Epithelial cell of proximal tubule (primary cell): ENCODE measurements around the gene PXDN. TPM values are rescaled to one million over a fixed set of nuclear protein-coding genes. Genes with fewer than 3 reads are reported as not detected.

Source experiments
- DNase-seq: peaks from one replicate; pipeline ENCODE4 v3.0.0-alpha.2; 2011; ENCODE audit warnings: low read depth
- H3K4me3 ChIP-seq: 2 replicates; pipeline ENCODE4 v1.5.1; 2011; ENCODE audit warnings: low read depth, mild to moderate bottlenecking, low read length
- CTCF ChIP-seq: conservative IDR thresholded peaks from 2 replicates; pipeline ENCODE4 v1.5.1; 2012; ENCODE audit warnings: low read depth, mild to moderate bottlenecking, low read length
- total RNA-seq: library from RNA; depleted of rRNA; stranded (reverse); fragments of >200 nt; gene quantifications from 2 replicates; pipeline ENCODE4 v1.2.3, GENCODE V29; 2015

The PXDN gene
- total RNA-seq, 1 donor from 2014 or later, result 197 TPM

GRCh38 chr2:1662606-1663180 is 81.6 kb downstream of the PXDN start:
- no peak for TF ChIP-seq CTCF
- H3K4me3 ChIP-seq, result no peak overlapping the region
- no peak for DNase-seq

GRCh38 chr2:1661891-1662605 is 82.3 kb downstream of the PXDN start:
- no peak for DNase-seq

GRCh38 chr2:1660656-1661640 is 83.4 kb downstream of the PXDN start:
- H3K4me3 ChIP-seq, result no peak overlapping the region
- TF ChIP-seq CTCF, result no peak
- no peak for DNase-seq

More at GRCh38 chr2:1661891-1662605, 82.3 kb downstream of the PXDN start:
- TF ChIP-seq CTCF, result no peak
- no peak overlapping the region for H3K4me3 ChIP-seq

GRCh38 chr2:1659951-1660565 is 84.3 kb downstream of the PXDN start:
- DNase-seq, result no peak
- TF ChIP-seq CTCF, result no peak
- H3K4me3 ChIP-seq, result no peak overlapping the region

- no peak for TF ChIP-seq CTCF
- no peak overlapping the region for H3K4me3 ChIP-seq
- DNase-seq, result no peak
These were observed 85.7 kb downstream of the PXDN start for GRCh38 chr2:1658394-1659151.
